Measurements from ENCODE around the gene PVR. TPM values are rescaled to one million over a fixed set of nuclear protein-coding genes. Genes with fewer than 3 reads are reported as not detected.
"Not testable (repeated sequence)": the region's sequence is repeated elsewhere in the genome, so short reads cannot be mapped to it uniquely, and the experiment has no call there.

The PVR gene
- total RNA-seq, 4 donors from 2014 or later = 27.1 to 58.5 (median 33.4) TPM

DNA sequence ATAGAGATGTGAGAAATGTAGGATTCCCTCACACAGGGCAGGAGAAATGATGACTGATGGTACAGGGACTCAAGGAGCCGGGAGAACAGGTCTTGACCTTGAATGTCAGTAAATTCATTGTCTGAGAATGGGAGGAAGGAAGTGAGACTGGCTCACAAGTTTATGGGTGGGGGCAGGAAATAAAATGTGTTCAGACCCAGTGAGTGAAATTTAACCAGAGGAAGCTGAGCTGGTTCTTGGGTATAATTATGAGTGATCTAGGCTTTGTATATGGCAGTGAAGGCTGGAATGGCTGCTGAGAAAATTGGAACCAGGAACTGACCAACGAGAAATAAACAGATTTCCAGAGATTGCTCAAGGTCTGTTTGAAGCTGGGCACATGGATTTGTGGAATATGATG lies 36.7 kb upstream of the PVR start:
- WGBS, 2 donors (ENCODE audit: low coverage in 1 of 2) = 26 to 44% methylated on average over 2 of the region's 2 CpGs
- Histone ChIP-seq H3K9me3 (no peaks in the 10 kb centered on the region), H3K27ac (peak overlapping the region in 1 of 4 donors; percentile 1), H3K4me3 (no peak overlapping the region), H3K4me1 (no peaks in the 10 kb centered on the region), H3K36me3 (no peaks in the 10 kb centered on the region), H3K27me3 (peaks cover 30% of the 10 kb centered on the region)
- TF ChIP-seq POLR2AphosphoS5 (IDR thresholded peaks at IDR 0.05) (peak; percentile 33), POLR2A (IDR thresholded peaks at IDR 0.05) (no peak)
- peak; percentile 50 for ATAC-seq

DNA sequence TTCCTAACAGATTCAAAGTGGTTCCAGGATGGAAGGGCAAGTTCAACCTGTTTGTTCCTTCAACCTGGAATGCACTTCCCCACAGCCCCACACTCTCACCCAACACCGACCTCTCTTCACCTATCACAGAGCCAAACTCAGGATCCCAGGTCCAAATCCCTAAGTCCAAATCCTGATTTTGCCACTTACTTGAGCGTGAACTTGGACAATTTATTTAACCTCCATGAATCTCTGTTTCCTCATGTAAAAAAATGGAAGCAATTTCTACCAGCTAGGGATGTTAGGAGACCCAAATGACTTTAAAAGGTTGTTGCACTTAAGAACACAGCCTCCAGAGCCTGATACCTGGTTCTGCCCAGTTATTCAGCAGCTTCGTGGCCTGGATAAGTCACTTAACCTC lies 35.8 kb upstream of the PVR start:
- 60 to 62% methylated on average over 3 of the region's 3 CpGs for WGBS, 2 donors (ENCODE audit: low coverage in 1 of 2)
- H3K4me1 ChIP-seq = no peaks in the 10 kb centered on the region
- TF ChIP-seq POLR2AphosphoS5 (IDR thresholded peaks at IDR 0.05) (no peak), POLR2A (IDR thresholded peaks at IDR 0.05) (no peak), EP300 (IDR thresholded peaks at IDR 0.05) (no peak), CTCF (IDR thresholded peaks at IDR 0.05) (no peak)
- peaks cover 24% of the 10 kb centered on the region for H3K27me3 ChIP-seq
- H3K9me3 ChIP-seq = no peaks in the 10 kb centered on the region
- ATAC-seq = no peak
- no peaks in the 10 kb centered on the region for H3K36me3 ChIP-seq
- no peak overlapping the region for H3K4me3 ChIP-seq
- H3K27ac ChIP-seq = peak overlapping the region in 1 of 4 donors; percentile 1

DNA sequence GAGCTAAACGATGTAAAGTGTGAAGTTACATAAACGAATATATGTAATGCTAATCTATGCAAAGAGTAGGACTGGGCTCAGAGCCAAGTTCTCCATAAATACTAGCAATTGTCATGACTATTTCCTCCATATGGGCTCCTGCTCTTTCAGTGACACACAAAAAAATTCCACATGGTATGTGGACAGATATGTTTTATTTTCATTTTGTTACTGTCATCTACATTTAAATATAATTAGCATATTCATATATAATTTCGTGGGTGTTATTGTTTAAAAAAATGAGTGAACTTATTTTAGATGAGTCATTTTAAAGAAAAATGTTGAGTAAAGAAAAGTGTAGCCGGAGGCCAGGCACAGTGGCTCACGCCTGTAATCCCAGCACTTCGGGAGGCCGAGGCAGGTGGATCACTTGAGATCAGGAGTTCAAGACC lies 35.3 kb upstream of the PVR start:
- Histone ChIP-seq H3K9me3 (no peaks in the 10 kb centered on the region), H3K27ac (no peak overlapping the region), H3K4me1 (no peaks in the 10 kb centered on the region), H3K36me3 (no peaks in the 10 kb centered on the region), H3K27me3 (peaks cover 26% of the 10 kb centered on the region), H3K4me3 (no peak overlapping the region)
- ATAC-seq = no peak
- TF ChIP-seq POLR2A (IDR thresholded peaks at IDR 0.05) (no peak), CTCF (IDR thresholded peaks at IDR 0.05) (no peak), EP300 (IDR thresholded peaks at IDR 0.05) (no peak), POLR2AphosphoS5 (IDR thresholded peaks at IDR 0.05) (no peak)
- WGBS, 2 donors (ENCODE audit: low coverage in 1 of 2) = 33 to 49% methylated on average over 5 to 6 of the region's 7 CpGs

- ATAC-seq = no peak
- WGBS, 2 donors (ENCODE audit: low coverage in 1 of 2) = 75 to 83% methylated on average over 1 to 5 of the region's 5 CpGs
- peaks cover 24% of the 10 kb centered on the region for H3K27me3 ChIP-seq
- TF ChIP-seq POLR2AphosphoS5 (IDR thresholded peaks at IDR 0.05) (no peak), POLR2A (IDR thresholded peaks at IDR 0.05) (no peak), EP300 (IDR thresholded peaks at IDR 0.05) (no peak), CTCF (IDR thresholded peaks at IDR 0.05) (no peak)
- H3K9me3 ChIP-seq = no peaks in the 10 kb centered on the region
- H3K36me3 ChIP-seq = no peaks in the 10 kb centered on the region
- H3K4me1 ChIP-seq = no peaks in the 10 kb centered on the region
- H3K27ac ChIP-seq = no peak overlapping the region
- no peak overlapping the region for H3K4me3 ChIP-seq
Observed at GRCh38 chr19:44609219-44609618, 34.5 kb upstream of the PVR start.

- H3K4me3 ChIP-seq, H3K36me3 ChIP-seq, H3K27ac ChIP-seq, ATAC-seq, H3K4me1 ChIP-seq, H3K9me3 ChIP-seq: not testable (repeated sequence)
- H3K27me3 ChIP-seq = peaks cover 16% of the 10 kb centered on the region
- 60% methylated on average over 5 of the region's 5 CpGs; no CpG with 5 or more reads in 1 of the 2 donors for WGBS, 2 donors (ENCODE audit: low coverage in 1 of 2)
Observed at GRCh38 chr19:44610497-44610896, 33.2 kb upstream of the PVR start.

DNA sequence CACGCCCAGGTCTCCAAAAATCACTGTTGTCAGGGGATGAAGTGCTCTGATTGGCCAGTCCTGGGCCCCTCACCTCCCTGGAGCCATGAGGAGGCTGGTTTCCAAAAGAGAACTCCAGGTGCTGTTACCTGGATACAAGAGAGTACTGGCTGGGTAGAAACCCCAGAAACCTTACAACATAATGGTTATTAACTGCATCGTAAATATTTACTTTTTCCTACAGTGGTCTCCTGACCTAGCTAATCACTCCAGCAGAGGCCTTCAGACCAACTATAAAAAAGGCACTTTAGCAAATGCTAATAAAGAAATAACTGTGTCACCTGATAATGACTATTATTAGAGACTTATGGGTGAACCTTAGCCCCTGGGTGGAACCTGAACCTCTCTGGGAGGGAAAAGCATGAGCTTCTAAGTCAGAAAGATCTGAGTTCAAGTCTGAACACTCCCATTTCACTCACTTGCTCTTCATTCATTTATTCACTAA lies 31.9 kb upstream of the PVR start:
- Histone ChIP-seq H3K27ac (no peak overlapping the region), H3K4me1 (no peaks in the 10 kb centered on the region), H3K4me3 (no peak overlapping the region), H3K36me3 (no peaks in the 10 kb centered on the region), H3K9me3 (no peaks in the 10 kb centered on the region), H3K27me3 (peaks cover 16% of the 10 kb centered on the region)
- whole genome bisulfite sequencing, 2 donors (ENCODE audit: low coverage in 1 of 2) = 57 to 67% methylated on average over 1 of the region's 2 CpGs
- ATAC-seq = no peak
- TF ChIP-seq POLR2AphosphoS5 (IDR thresholded peaks at IDR 0.05) = no peak
- TF ChIP-seq POLR2A (IDR thresholded peaks at IDR 0.05) = no peak
- no peak for TF ChIP-seq EP300 (IDR thresholded peaks at IDR 0.05)
- no peak for TF ChIP-seq CTCF (IDR thresholded peaks at IDR 0.05)

All from gastroesophageal sphincter (tissue), 4 donors.